Right renal cortex interstitium (tissue), 3 donors: ENCODE results near the gene AMZ1. TPM values are rescaled to one million over a fixed set of nuclear protein-coding genes. Genes with fewer than 3 reads are reported as not detected.
"Not testable (repeated sequence)": the region's sequence is repeated elsewhere in the genome, so short reads cannot be mapped to it uniquely, and the experiment has no call there.

Experiments
- DNase-seq, 3 donors: peaks; one replicate each; pipeline ENCODE4 v3.0.0-alpha.2; 2013; ENCODE audit warnings: low read depth in 3 of 3, low spot score in 2 of 3
- polyA plus RNA-seq, 3 donors: library from polyadenylated mRNA; unstranded; fragments of 120-200 nt; gene quantifications; one replicate each; pipeline ENCODE4 v1.2.1, GENCODE V29; 2013; ENCODE audit not compliant: insufficient read length in 3 of 3

AMZ1 gene
- polyA plus RNA-seq, 3 donors, result 0.08 to 0.29 (median 0.27) TPM

DNA sequence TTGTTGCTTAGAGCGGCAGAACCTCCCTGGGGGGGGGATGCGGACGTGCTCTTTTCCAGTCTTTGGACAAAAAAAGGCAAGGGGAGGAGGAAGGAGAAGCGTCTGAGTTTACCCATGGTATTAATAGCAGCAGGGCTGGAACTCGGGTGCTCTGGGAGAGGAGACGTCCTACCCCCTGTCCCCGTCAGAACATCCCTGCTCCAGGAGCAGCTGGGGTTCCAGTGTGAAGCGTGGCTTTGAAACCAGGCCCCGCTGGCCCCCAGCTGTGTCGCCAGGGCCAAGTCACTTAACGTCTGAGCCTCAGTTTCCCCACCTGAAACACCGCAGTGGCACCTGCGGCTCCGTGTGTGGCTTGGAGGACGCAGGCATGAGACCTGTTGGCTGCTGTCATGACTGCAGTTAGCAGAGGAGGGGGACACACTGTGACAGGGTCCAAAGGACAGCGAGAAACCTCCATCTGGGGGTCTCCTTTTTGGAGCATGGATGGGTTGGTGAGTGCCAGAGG lies 1.4 kb downstream of the AMZ1 start:
- DNase-seq, result no peak

DNA sequence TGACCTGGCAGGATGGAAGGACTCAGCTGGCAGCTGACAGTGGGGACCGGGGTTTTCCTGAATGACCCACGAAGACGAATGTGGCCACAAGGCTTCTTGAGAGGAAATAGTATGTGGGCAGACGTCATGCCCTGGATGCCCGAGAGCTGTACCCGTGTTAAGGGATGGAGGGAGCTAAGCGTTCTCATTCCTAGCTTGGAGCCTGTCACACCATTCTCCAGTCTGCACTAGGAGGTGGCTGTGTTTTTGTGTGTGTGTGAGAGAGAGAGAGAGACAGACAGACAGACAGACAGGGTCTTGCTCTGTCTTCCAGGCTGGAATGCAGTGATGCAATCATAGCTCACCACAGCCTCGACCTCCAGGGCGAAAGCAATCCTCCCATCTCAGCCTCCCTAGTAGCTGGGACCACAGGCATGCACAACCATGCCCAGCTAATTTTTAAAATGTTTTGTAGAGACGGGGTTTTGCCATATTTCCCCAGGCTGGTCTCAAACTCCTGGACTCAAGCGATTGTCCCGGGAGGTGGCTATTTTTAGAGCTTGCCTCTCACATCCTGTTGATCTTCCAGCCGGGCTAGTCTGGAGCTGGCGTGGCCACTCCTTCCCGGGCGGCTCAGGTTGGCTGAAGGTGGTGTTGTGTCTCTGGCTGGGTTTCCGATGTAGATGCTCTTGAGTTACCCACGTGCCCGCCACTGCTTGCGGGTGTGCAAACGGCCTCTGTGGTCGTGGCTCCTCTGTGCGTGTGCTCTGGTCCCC lies 2.1 kb downstream of the AMZ1 start:
- DNase-seq, result no peak

DNA sequence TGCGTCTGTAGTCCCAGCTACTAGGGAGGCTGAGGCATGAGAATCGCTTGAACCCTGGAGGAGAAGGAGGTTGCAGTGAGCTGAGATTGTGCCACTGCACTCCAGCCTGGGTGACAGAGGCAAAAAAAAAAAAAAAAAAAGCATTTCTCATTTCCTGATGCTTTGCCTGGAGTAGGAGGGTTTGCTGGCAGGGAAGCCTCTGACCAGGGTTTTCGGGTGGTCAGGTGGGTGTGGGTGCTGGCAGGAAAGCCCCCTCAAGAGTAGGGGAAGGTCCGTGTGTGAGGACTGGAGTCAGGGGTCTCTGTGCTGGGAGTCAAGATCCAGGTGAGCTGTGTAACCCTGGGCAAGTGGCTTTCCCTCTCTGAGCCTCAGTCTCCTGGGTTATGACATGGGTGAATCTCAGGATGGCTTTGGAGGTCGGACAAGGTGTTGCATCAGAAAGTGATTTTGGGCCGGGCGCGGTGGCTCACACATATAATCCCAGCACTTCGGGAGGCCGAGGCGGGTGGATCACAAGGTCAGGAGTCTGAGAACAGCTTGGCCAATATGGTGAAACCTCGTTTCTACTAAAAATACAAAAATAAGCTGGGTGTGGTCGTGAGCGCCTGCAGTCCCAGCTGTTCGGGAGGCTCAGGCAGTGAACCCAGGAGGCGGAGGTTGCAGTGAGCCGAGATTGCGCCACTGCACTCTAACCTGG lies 3.2 kb downstream of the AMZ1 start:
- DNase-seq, result no peak

DNA sequence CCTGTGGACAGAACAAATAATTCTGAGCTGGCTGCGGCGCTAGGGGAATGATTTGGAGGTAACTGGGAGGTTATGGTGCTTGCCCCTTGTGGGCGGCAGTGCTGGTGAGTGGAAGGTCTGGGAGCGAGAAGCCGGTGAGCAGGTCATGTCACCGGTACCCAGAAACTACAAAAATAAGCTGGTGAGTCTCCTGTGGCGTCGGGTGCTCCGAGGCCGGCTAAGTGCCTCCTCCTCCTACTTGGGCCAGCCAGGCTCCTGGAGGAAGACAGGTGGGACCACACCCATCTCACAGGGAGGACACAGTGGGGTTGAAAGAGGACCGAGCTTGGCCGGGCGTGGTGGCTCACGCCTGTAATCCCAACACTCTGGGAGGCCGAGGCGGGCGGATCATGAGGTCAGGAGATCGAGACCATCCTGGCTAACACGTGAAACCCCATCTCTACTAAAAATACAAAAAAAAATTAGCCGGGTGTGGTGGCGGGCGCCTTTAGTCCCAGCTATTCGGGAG lies 4.0 kb downstream of the AMZ1 start:
- not testable (repeated sequence) for DNase-seq

DNA sequence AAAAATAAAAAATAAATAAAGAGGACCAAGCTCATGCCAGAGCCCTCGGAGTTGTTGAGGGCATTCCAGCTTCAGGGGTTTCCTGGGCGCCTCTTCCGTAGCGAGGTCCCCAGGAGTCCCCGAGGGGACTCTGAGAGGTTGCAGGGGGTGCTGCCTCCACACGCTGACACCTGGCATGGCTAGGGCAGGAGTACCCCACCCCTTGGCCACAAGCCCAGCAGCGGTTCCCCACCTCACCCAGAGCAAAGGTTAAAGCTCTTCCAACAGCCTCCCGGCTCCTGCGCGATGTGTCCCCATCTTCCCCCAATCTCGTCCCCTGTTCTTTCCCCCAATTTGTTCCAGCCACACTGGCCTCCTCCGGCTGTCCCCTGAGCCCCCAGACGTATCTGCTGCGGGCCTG lies 4.5 kb downstream of the AMZ1 start:
- no peak for DNase-seq

DNA sequence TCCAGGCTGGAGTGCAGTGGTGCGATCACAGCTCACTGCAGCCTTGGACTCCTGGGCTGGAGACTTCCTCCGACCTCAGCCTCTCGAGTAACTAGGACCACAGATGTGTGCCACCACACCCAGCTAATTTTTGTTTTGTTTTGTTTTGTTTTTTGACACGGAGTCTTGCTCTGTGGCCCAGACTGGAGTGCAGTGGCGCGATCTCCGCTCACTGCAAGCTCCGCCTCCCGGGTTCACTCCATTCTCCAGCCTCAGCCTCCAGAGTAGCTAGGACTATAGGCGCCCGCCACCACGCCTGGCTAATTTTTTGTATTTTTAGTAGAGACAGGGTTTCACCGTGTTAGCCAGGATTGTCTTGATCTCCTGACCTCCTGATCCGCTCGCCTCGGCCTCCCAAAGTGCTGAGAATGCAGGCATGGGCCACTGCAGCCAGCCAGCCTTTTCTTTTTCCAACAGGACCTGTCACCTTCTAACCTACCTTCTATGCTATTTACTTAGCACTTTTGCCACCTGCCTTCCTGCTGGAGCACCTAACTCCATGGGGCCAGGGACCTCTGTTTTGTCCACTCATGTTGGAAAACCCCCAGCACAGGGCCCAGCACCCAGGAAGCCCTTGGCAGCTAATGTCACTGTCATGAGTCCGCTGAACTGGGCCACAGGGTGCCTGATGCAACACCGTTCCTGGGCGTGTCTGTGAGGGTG lies 5.6 kb downstream of the AMZ1 start:
- DNase-seq, result not testable (repeated sequence)

DNA sequence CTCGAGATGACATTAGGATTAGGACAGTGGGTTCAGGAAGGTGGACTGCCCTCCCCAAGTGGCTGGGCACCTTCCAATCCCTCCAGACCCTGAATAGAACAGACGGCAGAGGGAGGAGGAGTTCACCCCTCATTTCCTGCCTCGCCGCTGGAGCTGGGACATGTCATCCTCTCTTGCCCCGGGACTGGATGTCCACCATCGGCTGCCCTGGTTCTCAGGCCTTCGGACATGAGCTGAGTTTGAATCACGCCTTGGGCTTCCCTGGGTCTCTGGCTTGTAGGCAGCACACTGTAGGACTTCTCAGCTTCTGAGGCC lies 6.1 kb downstream of the AMZ1 start:
- not testable (repeated sequence) for DNase-seq

DNA sequence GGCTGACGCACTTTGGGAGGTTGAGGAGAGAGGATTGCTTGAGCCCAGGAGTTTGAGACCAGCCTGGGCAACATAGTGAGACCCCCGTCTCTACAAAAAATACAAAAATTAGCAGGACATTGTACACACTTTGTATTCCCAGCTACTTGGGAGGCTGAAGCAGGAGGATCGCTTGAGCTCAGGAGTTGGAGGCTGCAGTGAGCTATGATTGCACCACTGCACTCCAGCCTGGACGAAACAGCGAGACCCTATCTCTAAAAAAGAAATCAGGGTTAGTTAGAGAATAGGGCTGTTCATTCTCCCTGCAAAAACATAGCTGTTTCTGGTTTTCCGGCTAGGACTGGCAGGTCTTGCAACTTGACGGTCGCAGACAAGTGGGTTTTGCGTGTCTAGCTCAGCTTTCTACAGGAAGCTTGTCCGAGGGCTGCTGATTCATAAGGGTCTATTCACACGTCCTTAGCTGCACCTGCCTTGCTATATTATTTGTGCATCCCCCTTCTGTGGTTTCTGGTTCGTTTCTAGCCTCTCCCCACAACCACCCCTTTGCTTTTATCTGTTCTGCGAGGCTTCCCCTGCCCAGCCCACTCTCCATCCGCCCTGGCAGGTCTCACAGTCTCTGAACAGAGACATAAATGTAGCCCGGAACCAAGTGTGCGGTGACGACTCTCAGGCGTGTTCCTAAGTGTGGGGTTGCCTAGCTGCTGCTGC lies 10.7 kb downstream of the AMZ1 start:
- DNase-seq, result no peak

DNA sequence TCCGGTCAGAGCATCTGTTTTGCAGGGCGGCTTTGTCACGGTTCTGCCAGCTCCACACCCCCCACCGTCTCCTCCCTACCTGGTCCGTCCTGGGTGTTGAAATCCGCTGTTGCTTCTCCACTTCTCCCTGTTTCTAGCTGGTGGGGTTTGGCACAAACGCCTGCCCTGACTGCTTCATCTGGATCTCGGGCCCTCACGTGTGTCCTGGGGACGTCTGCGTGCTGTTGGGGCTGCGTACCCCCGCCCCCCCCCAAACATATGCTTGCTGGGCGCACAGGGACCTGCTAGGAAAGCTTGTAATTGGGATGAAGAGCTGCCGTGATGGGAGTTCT lies 11.3 kb downstream of the AMZ1 start:
- DNase-seq, result no peak

DNA sequence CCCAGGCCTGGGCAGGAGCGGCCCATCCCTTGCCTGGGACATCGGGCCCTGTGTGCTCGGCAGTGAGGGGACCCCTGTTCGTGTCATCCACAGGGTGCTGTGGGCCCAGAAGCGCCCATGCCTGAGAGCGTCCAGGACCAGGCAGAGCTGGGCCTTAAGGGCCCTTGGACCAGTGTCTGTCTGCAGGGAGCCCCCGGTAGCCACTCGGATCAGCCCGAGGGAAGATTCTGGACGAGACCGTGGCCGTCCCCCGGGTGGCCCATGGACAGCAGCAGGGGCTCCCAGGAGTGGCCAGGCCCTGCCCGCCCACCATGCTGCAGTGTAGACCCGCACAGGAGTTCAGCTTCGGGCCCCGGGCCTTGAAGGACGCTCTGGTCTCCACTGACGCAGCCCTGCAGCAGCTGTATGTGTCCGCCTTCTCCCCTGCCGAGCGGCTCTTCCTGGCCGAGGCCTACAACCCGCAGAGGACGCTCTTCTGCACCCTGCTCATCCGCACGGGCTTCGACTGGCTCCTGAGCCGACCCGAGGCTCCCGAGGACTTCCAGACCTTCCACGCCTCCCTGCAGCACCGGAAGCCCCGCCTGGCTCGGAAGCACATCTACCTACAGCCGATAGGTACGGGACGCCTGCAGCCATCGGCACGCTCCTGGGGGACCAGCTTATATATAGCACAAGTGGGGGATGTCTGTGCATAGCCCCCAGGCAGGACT lies 12.3 kb downstream of the AMZ1 start:
- no peak for DNase-seq

DNA sequence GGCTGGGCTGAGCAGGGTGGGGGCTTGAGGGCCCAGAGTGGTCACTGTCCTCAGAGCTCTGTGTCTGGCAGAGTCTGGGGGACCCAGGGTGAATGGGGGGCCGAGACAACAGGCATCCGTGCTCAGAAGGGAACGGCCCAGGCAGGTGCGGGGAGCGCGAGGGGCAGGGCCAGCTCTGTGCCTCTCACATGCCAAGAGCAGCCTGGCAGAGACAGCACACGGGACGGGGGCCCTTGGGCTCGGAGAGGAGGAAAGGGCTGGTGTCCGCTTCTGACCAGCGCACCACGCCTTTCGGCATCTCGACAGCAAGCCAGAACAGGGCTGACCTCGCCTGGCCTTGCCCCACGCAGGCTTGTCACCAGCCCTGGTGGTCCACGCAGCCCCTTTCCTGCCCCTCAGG lies 13.4 kb downstream of the AMZ1 start:
- DNase-seq, result no peak

DNA sequence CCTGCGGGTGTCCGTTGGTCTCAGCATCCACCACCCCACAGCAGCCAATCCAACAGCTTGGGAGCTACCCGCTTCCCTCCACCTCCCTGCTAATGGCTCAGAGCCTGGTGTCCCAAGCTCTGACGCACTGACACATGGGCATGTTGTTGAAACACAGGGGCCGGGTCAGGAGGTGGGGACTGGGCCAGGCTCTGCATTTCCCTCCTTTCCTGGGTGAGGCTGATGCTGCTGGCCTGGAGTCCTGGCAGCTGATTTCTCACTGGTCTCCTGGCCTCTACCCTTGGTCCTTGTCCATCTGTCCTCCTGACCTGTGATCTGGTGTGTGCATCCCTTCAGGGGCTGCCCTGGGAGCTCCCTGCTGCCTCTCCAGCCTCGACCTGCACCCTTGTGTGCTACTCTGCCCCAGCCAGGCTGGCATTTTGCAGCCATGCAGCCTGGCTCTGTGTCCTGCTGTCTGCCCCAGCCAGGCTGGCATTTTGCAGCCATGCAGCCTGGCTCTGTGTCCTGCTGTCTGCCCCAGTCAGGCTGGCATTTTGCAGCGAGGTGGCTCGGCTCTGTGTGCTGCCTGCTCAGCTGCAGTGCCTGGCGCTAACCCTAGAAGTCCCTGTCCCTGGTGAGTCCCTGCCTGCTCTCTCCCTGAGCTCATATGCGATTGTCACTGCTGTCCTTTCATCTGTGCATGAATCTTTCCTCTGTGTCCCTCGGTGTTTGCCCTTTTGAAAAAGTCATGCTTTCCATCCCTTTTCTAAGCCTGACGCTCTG lies 14.0 kb downstream of the AMZ1 start:
- no peak for DNase-seq

DNA sequence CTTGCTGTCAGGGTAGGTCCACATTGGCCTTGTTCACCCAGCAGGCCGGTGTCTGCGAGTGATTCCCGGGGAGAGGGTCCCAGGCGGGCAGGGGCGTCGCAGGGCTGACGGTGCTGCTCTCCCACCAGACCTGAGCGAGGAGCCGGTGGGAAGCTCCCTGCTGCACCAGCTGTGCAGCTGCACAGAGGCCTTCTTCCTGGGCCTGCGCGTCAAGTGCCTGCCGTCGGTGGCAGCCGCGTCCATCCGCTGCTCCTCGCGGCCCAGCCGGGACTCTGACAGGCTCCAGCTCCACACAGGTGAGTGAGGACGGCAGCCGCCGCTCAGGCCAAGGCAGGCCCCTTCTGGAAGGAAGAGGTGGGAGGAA lies 14.6 kb downstream of the AMZ1 start:
- no peak for DNase-seq

DNA sequence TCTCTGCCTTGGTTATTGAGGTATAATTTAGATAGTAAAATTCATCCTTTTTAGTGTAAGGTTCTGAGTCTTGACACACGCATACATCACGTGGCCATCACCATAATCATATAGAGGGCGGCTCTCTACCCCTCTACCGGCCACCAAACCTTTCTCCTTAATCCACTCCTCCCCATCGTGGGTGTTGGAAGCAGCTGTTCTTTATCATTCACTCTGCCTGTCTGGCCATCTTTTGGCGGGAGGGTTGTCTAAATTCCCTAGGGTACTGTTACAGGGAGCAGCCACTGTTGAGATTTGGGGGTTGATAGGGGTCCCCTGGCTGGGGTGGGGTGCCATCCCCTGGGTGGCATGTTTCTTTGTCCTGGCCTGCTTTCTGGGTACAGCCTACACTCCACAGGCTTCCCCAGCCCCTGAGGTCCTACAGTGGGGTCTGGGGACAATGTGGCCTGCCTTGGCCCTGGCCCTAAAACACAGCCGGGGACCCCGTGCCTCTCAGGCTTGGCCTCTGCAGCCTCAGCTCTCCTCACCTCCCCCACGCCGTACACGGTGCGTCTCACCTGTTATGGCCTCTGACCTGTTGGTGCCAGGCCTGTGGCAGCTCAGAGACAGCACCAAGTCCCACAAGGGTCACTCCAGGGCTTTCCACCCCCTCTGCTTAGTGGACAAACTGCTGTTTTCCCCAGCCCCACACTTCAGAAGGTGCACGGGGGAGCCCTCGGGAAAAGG lies 17.5 kb downstream of the AMZ1 start:
- DNase-seq, result no peak

DNA sequence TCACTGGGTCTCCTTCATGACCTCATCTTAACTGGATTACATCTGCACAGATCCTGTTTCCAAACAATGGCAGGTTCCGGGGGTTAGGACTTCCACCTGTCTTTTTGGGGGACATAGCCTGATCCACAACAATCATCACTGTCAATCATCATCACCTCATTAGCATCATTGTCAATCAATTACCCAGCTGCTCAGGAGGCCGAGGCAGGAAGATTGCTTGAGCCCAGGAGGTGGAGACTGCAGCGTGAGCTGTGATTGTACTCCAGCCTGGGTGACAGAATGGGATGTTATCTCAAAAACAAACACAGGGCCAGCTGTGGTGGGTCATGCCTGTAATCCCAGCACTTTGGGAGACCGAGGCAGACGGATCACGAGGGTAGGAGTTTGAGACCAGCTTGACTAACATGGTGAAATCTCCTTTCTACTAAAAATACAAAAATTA lies 18.7 kb downstream of the AMZ1 start:
- no peak for DNase-seq

DNA sequence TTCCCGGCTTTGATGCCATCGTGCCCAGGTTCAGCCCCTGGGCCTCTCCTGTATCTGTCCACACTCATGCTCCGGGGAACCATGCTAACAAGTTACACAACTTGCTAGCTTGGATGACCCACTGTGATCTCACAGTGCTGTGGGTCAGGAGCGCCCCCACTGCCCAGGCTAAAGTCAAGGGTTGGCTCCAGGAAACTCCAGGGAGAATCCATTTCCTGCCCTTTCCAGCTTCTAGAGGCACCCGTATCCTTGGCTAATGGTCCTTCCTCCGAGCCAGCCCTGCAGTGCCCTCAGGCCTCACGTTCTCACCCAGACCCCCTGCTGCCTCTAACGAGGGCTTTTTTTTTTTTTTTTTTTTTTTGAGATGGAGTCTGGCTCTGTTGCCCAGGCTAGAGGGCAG lies 19.5 kb downstream of the AMZ1 start:
- DNase-seq, result no peak

DNA sequence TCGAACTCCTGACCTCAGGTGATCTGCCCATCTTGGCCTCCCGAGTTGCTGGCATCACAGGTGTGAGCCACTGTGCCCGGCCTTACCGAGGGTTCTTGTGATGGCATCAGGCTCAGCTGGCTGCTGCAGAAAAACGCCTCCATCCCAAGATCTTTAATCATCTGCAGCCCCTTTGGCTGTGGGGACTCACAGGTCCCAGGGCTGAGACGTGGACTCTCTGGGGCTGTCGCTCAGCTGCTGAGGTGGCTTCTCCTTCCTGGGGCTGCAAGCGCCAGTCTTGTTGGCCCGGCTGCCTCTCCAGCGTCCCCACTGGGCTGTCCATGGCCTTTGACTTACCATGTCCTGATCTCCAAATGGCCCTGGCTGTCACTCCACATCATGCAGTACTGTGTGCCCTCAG lies 20.0 kb downstream of the AMZ1 start:
- DNase-seq, result no peak

DNA sequence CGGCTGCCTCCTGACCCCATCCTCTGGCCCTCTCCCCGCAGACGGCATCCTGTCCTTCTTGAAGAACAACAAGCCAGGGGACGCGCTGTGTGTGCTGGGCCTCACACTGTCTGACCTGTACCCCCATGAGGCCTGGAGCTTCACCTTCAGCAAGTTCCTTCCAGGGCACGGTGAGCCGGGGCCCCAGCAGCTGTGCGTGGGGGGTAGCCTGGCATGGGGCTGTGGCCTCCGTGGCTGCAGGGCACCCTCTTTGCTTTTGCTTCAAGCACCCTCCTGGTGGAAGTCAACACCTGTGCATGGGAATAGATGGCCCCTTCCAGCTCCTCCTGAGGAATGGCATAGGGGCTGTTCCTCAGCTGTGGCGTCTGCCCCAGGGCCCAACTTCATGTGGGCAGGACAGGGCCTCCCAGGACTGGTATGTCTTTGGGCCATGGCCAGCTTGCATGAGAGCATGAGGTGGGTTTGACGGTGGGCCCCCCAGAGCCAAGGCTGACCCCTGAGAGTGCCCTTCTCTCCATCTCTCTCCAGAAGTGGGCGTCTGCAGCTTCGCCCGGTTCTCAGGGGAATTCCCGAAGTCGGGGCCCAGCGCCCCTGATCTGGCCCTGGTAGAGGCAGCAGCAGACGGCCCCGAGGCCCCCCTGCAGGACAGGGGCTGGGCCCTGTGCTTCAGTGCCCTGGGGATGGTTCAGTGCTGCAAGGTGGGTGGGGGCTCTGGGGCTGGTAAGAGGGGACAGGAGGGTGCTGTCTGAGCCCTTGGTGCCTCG lies 20.7 kb downstream of the AMZ1 start:
- DNase-seq, result no peak
